Stimulated activated CD4-positive, alpha-beta T cell treated with anti-CD3 and anti-CD28 coated beads, Interleukin-15, amount 100 ng/mL, for 48 hours (primary cell): ENCODE data around the gene UBE3A.
"Not testable (repeated sequence)": the region's sequence is repeated elsewhere in the genome, so short reads cannot be mapped to it uniquely, and the experiment has no call there.

ENCODE experiments used
- DNase-seq, 2 donors: peaks; one replicate each; pipeline ENCODE4 v3.0.0-alpha.2; 2020; ENCODE audit warnings: low read depth in 2 of 2

The UBE3A gene

GRCh38 chr15:25438601-25439368, at the start of gene UBE3A:
Gene UBE3A (minus strand): TSS chr15:25439024. CDS start chr15:25409107, 29,917 bp downstream.
- DNase-seq, result peak; percentile 75 to 85

DNA sequence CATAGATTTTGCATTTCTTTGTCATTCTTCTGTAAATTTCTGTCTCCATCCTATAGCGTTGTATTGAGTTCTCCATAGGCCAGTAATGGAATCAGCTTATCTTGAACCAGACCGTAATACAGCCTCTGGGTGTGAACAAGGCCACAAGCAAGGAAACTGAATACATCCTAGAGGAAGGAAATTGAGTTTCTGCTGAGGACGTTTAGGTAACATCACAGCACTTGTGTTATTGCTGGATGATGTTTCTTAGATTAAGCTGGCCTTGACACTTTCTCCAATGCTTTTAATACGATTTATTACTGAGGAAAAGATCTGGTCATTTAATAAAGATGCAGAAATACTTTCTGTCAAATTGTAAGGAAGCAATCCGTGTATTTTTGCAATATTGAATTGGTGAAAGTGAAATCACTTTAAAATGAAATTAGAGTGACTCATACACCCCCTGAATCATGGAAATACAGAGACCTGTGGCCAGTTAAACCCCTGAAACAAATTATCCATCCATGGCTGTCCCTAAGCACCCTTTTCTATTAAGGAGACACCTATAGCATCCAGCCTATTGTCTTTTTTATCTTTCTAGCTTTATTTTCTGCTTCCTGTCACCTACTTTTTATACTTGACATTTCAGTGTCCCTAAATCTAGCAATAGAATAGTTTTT, 48.5 kb upstream of the UBE3A start:
- DNase-seq, result no peak

GRCh38 chr15:25486051-25486450, 47.2 kb upstream of the UBE3A start:
- no peak for DNase-seq

DNA sequence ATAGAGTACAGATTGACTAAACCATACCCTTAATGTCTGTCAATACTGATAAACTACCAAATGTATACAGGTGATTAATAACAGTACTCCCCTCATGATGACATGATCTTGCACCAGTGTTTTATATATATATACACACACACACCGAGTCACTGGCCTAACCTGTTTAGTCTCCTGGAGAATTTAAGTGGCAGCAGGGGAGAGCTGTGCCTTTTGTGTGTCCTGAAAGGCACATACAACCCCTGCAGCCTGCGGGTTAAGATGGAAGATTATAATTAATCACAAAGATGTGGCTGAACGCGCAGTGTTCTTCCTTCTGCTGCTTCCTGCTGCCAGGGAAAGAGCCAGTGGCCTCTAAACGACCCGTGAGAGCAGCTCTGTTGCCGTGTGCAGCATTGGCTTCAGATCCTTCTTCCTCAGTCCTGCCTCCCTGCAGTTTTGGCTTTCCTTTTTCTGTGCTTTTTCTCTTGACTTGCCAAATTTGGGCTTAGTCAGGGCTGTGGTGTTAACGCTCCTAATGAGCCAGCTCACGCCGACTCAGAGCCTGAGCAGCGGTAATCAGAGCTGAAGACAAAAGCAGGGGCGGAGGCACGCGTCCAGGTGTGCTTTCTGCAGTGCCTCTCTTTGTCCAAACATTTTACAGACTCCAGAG, 42.5 kb upstream of the UBE3A start:
- DNase-seq, result no peak

GRCh38 chr15:25478313-25478712, 39.5 kb upstream of the UBE3A start:
- no peak for DNase-seq

DNA sequence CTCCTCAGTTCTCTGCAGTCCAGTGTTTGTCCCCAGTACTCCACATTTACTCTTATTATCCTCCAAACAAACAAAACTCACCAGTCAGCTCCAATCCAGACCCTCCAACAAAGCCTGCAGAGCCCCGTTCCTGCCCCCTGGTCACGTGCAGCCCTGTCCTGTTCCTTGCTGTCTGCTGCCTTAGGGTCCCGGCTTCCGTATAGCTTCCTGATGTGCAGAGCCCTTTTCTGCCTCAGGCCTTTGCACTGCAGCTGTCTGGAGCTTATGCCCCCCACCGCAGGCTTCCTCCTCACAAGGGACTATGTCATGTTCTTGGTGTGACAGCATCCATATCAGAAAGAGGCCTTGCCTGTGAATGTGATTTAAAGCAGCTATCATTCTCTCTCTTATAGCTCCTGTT, 39.0 kb upstream of the UBE3A start:
- DNase-seq, result no peak

DNA sequence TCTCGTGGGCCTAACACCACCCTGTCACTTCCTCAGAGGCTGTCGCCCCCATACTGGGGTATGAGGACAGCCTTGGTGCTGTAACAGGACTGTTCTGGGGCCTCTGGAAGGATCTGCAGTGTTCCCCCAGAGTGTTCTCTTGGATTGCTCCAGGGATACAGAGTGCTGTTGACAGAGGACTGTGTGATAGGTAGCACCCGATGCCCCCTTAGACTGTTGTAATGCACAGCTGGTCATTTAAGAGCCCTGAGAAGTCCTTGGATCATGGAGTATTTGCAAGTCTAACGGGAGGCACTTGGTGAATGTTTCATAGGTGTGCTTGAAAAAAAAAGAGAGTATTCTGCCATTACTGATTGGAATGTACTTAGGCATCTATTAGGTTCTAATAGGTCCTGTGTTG, 35.4 kb upstream of the UBE3A start:
- no peak for DNase-seq

DNA sequence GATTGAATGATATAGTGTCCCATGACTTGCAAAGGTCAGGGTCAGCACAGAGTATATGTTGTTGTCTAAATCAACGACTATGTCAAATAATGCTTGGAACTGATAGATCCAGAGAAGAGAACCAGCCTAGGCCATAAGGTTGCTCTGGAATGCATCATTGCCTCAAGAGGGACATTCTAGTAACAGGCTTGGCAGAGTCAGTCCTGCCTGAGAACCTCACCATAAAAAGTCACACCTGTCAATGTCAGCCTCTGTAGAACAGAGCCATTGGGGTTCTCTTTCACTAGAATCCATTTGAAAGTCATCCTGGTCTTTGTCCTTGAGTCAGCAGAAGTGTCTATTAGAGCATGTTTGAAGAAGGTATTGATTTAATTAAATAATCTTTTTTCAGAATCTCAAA, 31.4 kb upstream of the UBE3A start:
- DNase-seq, result no peak

DNA sequence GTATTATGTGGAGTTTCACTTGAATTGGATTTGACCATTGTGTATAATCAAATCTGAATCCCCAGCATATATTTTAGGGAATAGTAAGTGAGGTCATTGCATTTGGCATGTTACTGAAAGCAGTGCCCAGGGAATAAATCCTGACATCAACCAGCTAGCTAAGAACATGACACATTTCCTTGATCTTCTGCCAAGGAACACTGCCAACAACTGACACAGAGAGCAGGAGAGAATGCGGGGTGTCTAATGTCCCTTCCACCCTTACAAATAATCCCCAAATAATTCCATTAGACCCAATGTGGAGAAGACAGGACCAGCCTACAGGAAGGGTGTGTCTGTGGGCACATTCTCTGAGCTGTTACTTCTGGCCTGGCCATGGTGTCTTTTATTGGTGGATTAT, 30.6 kb upstream of the UBE3A start:
- DNase-seq, result no peak

- DNase-seq, result no peak
These were observed 29.8 kb upstream of the UBE3A start for GRCh38 chr15:25468611-25469010.

DNA sequence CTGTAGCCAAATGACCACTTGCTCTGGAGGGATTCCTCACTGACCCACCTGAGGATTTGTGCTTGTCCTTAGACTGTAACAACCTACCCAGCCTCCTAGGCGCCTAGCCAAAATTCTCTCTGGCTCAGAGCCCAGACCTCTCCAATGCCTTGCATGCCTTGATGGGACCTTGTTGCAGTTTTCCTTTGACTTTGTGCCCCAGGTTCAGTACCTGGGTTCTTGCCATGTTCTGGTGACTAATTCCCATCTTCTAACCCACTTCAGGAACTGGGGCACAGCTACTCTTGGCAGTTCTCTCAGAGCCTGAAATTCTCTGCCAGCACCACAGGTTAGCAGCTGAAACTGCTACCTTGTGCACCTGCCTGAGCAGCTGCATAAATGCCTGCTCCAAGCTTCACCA, 27.0 kb upstream of the UBE3A start:
- no peak for DNase-seq

- no peak for DNase-seq
These were observed 26.0 kb upstream of the UBE3A start for GRCh38 chr15:25464784-25465183.

DNA sequence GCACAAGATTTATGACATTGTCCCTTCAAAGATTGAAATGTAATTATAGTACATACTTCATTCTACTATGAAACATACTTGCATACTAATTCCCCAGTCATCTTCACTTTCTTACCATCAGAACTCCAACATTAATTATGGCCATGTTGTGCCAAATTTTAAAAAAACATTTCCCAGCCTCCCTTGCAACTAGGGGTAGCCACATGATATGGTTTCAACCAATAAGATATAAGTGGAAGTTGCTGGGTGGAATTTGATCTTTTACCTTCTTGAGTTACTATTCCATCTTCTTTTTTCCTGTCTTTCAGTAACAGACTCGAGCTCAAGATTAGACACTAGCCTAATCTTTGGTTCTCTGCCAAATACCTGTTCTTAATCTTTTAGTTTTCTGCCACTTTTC, 25.6 kb upstream of the UBE3A start:
- DNase-seq, result no peak

DNA sequence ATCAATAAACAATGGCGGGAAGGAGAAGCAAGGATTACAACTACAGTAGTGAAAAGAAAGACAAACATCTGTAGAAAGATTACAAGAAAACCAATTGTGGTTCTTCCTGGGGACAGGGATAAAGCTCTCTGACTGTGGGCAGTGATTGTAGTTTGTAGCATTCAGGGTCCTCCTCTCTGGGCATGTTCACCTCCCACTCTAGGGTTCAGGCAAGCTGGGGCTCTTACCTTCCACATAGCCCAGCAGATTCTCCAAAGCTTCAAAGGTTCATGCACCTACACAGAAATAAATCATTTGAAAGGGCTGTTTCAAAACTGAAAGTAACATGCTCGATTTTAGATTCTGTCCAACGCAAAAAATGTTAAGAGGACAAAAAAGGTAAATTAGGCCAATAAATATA, 17.4 kb upstream of the UBE3A start:
- DNase-seq, result no peak

- DNase-seq, result no peak
These were observed 16.4 kb upstream of the UBE3A start for GRCh38 chr15:25455226-25455625.

DNA sequence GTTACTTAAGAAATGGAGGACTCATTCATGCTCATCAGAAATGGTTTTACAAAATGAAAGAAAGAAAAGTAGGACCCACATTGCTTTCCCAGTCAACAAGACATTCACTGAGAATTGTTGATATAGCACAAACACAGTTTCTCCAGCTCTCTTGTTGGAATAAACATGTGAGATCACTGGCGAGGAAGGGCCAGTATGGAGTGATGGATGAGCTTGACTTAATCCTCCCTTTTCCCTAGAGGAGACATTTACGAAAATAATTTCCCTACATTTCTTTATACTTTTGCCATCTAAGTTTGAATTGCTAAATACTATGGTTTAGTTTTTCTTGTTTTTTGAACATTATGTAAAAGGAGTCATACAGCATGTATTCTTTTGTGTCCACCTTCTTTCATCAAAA, 15.9 kb upstream of the UBE3A start:
- no peak for DNase-seq

DNA sequence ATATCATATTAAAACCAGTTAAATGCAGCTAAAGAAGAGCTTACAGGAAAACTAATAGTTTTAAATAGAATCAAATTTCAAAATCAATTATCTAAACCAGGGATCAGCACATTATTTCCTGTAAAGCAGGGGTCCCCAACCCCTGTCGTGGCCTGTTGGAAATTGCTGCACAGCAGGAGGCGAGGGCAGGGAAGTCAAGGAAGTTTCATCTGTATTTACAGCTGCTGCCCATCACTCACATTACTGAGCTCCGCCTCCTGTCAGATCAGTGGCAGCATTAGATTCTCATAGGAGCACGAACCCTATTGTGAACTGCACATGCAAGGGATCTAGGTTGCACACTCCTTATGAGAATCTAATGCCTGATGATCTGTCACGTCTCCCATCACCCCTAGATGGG, 14.4 kb upstream of the UBE3A start:
- DNase-seq, result not testable (repeated sequence)

GRCh38 chr15:25451501-25451900, 12.7 kb upstream of the UBE3A start:
- no peak for DNase-seq

DNA sequence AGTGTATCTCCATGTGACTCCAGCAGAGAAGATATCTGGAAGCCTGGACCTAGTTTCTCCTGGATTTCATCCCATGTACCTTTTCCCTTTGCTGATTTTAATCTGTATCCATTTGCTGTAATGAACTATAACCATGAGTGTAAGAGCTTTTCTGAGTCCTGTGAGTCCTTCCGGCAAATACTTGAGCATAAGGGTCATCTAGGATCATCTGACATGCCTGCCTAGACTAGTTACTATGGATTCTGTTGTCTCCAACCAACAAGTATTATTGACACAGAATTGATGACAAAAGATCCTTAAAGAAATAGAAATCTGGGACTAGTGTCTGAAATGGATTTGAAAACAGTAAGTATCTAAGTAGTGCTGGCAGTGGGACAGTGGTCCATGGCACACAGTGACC, 11.3 kb upstream of the UBE3A start:
- no peak for DNase-seq

DNA sequence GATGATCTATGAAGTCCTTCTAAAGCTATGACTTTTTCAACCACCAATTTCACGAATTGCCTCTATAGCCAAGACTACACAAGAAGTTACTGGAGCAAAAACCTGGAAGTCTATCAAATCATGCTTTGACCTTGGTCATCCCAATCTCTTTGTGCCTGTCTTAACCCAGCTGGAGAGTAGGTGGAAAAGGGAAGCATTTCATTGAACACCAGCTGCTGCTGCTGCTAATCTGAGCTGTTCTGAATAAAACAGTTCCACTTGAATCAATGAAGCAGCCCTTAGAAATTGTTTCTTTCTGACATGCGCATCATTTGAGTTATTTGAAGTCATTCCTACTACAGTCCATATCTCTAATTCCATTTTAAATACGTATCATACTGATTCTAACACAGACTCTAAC, 7.3 kb upstream of the UBE3A start:
- no peak for DNase-seq

- DNase-seq, result no peak
These were observed 6.6 kb upstream of the UBE3A start for GRCh38 chr15:25445412-25445811.

- no peak for DNase-seq
These were observed 2.3 kb upstream of the UBE3A start for GRCh38 chr15:25441111-25441510.

- peak in 1 of 2 donors; percentile 2 for DNase-seq
These were observed 579 bp upstream of the UBE3A start for GRCh38 chr15:25439369-25439836.
